Breast epithelium (tissue), 4 donors: ENCODE data around the gene FRMD4A. TPM values are rescaled to one million over a fixed set of nuclear protein-coding genes. Genes with fewer than 3 reads are reported as not detected.
A peak's percentile ranks its signal among the peaks of the same experiment; 100 is the strongest.

Experiments
- DNase-seq, 2 donors: peaks; one replicate each; pipeline ENCODE4 v3.0.0-alpha.2; 2019; ENCODE audit warnings: low spot score in 2 of 2
- H3K27ac ChIP-seq, 2 donors: fragments of 200-600 bp; sonication (generic) in 1 of 2; one replicate each; pipeline ENCODE4 v1.5.1; 2016 to 2019; ENCODE audit warnings: mild to moderate bottlenecking in 1 of 2
- H3K27me3 ChIP-seq, 2 donors: fragments of 200-600 bp; sonication (generic) in 1 of 2; one replicate each; pipeline versions ENCODE4 v1.5.1 to v1.6.0; 2017 to 2019; ENCODE audit warnings: control low read depth in 1 of 2, mild to moderate bottlenecking in 1 of 2
- H3K36me3 ChIP-seq: fragments of 200-600 bp; one replicate; pipeline ENCODE4 v1.5.1; 2019
- H3K4me1 ChIP-seq, 2 donors: fragments of 200-600 bp; sonication (generic); one replicate each; pipeline ENCODE4 v1.5.1; 2016 to 2019; ENCODE audit warnings: control low read depth in 1 of 2
- H3K4me3 ChIP-seq, 3 donors: fragments of 200-600 bp; sonication (generic); 1 replicate in 2 of 3; 2 replicates in 1 of 3; pipeline ENCODE4 v1.5.1; 2016 to 2019; ENCODE audit warnings: mild to moderate bottlenecking in 3 of 3, moderate library complexity in 2 of 3
- H3K9me3 ChIP-seq, 2 donors: fragments of 200-600 bp; sonication (generic) in 1 of 2; one replicate each; pipeline ENCODE4 v1.5.1; 2016 to 2019; ENCODE audit warnings: control low read depth in 1 of 2
- CTCF ChIP-seq, 3 donors: fragments of 450-650 bp; IDR thresholded peaks; one replicate each; pipeline ENCODE4 v1.5.1; 2016 to 2017; ENCODE audit warnings: antibody characterized with exemption in 3 of 3, mild to moderate bottlenecking in 3 of 3, moderate library complexity in 3 of 3
- POLR2A ChIP-seq: fragments of 450-650 bp; IDR thresholded peaks from one replicate; pipeline ENCODE4 v1.6.1; 2016; ENCODE audit warnings: antibody characterized with exemption, mild to moderate bottlenecking, moderate library complexity
- POLR2AphosphoS5 ChIP-seq, 3 donors: sonication (generic); formaldehyde crosslinking; IDR thresholded peaks; one replicate each; pipeline ENCODE4 v1.6.1; 2017; ENCODE audit warnings: antibody characterized with exemption in 3 of 3
- intact Hi-C: fragments of 100-400 bp; cut with DNase I; formaldehyde crosslinking; loops from one replicate; pipeline ENCODE4 v1.15.1; 2023; ENCODE audit warnings: low total_unique reads
- total RNA-seq, 3 donors: library from RNA; depleted of rRNA; stranded (reverse); fragments of >200 nt; gene quantifications; one replicate each; pipeline ENCODE4 v1.1.0, GENCODE V29; 2016

FRMD4A gene
- total RNA-seq, 3 donors from 2014 or later: 27.5 to 107 (median 34.4) TPM

- intact Hi-C loops: no loop called here
- no peak for DNase-seq
- TF ChIP-seq CTCF (IDR thresholded peaks at IDR 0.05): no peak
- Histone ChIP-seq H3K4me3 (no peak overlapping the region), H3K27me3 (no peaks in the 10 kb centered on the region), H3K27ac (no peak overlapping the region), H3K4me1 (no peaks in the 10 kb centered on the region), H3K36me3 (no peaks in the 10 kb centered on the region), H3K9me3 (no peaks in the 10 kb centered on the region)
These were observed 205.2 kb downstream of the FRMD4A start for GRCh38 chr10:14125564-14125963.

GRCh38 chr10:14124941-14125340 is 205.8 kb downstream of the FRMD4A start:
- Histone ChIP-seq H3K4me1 (no peaks in the 10 kb centered on the region), H3K36me3 (no peaks in the 10 kb centered on the region), H3K9me3 (no peaks in the 10 kb centered on the region), H3K27me3 (no peaks in the 10 kb centered on the region), H3K4me3 (no peak overlapping the region), H3K27ac (no peak overlapping the region)
- TF ChIP-seq POLR2AphosphoS5 (IDR thresholded peaks at IDR 0.05): no peak
- no peak for TF ChIP-seq CTCF (IDR thresholded peaks at IDR 0.05)
- no peak for TF ChIP-seq POLR2A
- DNase-seq: no peak
- intact Hi-C loops: no loop called here

GRCh38 chr10:14123139-14123538 is 207.6 kb downstream of the FRMD4A start:
- no peak overlapping the region for H3K4me3 ChIP-seq
- TF ChIP-seq POLR2A (no peak), POLR2AphosphoS5 (IDR thresholded peaks at IDR 0.05) (no peak), CTCF (IDR thresholded peaks at IDR 0.05) (no peak)
- H3K27ac ChIP-seq: no peak overlapping the region
- DNase-seq: peak in 1 of 2 donors; percentile 61
- H3K36me3 ChIP-seq: no peaks in the 10 kb centered on the region
- H3K4me1 ChIP-seq: no peaks in the 10 kb centered on the region
- no peaks in the 10 kb centered on the region for H3K27me3 ChIP-seq
- H3K9me3 ChIP-seq: no peaks in the 10 kb centered on the region
- intact Hi-C loops: no loop called here

- no peaks in the 10 kb centered on the region for H3K9me3 ChIP-seq
- H3K4me3 ChIP-seq: no peak overlapping the region
- intact Hi-C loops: no loop called here
- no peak for DNase-seq
- no peak for TF ChIP-seq POLR2AphosphoS5 (IDR thresholded peaks at IDR 0.05)
- TF ChIP-seq CTCF (IDR thresholded peaks at IDR 0.05): no peak
- H3K27ac ChIP-seq: no peak overlapping the region
- no peaks in the 10 kb centered on the region for H3K4me1 ChIP-seq
- no peaks in the 10 kb centered on the region for H3K36me3 ChIP-seq
- H3K27me3 ChIP-seq: no peaks in the 10 kb centered on the region
These were observed 209.9 kb downstream of the FRMD4A start for GRCh38 chr10:14120812-14121211.

GRCh38 chr10:14118953-14119352 is 211.8 kb downstream of the FRMD4A start:
- Histone ChIP-seq H3K9me3 (no peaks in the 10 kb centered on the region), H3K27ac (no peak overlapping the region), H3K4me1 (no peaks in the 10 kb centered on the region), H3K36me3 (no peaks in the 10 kb centered on the region), H3K27me3 (no peaks in the 10 kb centered on the region), H3K4me3 (no peak overlapping the region)
- TF ChIP-seq POLR2A: no peak
- no peak for TF ChIP-seq POLR2AphosphoS5 (IDR thresholded peaks at IDR 0.05)
- TF ChIP-seq CTCF (IDR thresholded peaks at IDR 0.05): no peak
- no peak for DNase-seq
- intact Hi-C loops: no loop called here
